Measurements from ENCODE around the gene THBD. TPM values are rescaled to one million over a fixed set of nuclear protein-coding genes. Genes with fewer than 3 reads are reported as not detected.

THBD gene
- total RNA-seq, 1 donor from 2014 or later: not detected

DNA sequence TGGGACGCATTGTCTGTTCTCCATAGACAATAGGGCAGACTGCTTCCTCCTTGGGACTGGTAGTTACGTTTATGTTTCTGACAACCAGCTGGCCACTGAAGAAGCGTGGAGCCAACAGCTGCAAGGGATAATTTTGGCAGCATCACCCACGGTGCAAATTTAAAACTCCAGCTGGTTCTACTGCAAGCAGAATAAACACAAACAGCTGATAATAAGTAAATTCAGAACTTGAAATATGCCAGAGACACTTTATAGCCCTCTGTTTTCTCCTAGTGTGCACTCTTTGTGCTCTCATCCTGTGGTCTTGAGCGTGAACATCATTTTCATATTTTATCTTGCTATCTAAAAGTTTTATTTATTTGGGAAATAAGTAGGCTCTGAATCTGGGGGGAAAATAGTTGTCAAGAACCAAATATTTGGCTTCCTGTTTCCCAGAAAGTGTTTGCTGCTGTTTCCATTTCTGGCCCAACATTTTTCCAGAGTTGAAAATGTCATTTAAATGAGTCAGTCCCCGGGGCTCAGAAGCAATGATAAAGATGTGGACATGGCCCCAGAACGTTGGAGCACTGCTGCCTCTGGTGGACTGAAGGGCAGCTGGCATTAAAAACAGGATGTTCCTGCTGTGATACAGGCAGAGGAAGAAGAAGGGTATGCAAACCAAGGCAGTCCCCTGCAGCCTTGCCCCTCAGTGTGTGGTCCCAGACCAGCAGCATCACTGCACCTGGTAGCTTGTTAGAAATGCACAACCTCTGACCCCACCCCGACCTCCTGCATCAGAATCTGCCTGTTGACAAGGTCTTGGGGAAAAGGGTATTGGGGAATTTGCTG, 12.5 kb upstream of the THBD start:
- intact Hi-C loops (cut with micrococcal nuclease): no loop called here
- H3K27me3 Mint-ChIP-seq: peaks cover 18% of the 10 kb centered on the region
- H3K27ac Mint-ChIP-seq: no peak overlapping the region
- H3K4me3 Mint-ChIP-seq: no peak overlapping the region
- no peak for DNase-seq
- H3K9me3 Mint-ChIP-seq: no peaks in the 10 kb centered on the region
- H3K36me3 Mint-ChIP-seq (ENCODE audit: low read depth): no peaks in the 10 kb centered on the region
- no peaks in the 10 kb centered on the region for H3K4me1 Mint-ChIP-seq

DNA sequence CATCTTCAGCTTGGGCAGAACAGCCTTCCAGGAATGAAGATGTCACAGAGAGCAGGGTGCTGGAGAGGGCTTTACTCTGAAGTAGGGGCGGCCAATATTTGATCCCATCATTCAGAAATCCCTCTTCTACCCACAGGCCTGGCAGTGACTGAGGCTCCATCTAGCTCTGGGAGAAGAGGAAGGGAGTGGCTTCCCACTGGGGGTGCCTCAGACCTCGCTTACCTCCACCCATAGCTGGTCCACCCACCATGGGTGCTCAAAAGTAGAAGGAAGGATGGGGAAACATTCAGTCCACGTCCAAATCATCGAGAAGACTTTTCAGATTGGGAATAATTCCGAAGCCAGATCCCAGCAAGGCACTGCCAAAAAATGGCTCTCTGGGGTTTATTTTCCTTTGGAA, 11.8 kb upstream of the THBD start:
- no peaks in the 10 kb centered on the region for H3K36me3 Mint-ChIP-seq (ENCODE audit: low read depth)
- peaks cover 17% of the 10 kb centered on the region for H3K27me3 Mint-ChIP-seq
- H3K4me1 Mint-ChIP-seq: no peaks in the 10 kb centered on the region
- no peak overlapping the region for H3K4me3 Mint-ChIP-seq
- no peak for DNase-seq
- H3K27ac Mint-ChIP-seq: no peak overlapping the region
- H3K9me3 Mint-ChIP-seq: no peaks in the 10 kb centered on the region
- intact Hi-C loops (cut with micrococcal nuclease): no loop called here

DNA sequence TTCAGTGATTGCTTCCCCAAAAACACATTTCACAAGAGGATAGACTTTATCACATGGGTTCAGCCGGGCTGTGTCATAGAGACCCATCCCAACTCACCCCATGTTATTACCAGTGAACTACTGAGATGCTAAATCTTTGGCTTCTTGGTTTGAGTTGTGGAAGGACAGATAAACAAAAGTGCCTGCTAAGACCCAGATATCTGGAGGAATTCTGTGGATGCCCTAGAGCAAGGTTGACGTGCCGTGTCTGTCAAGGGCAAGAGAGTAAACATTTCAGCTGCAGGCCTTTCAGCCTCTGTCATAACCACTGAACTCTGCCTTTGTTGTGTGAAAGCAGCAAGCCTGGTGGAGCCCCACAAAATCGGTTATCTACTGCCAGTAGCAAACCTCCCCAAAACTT, 11.2 kb upstream of the THBD start:
- Mint-ChIP-seq H3K4me1 (no peaks in the 10 kb centered on the region), H3K27me3 (peaks cover 21% of the 10 kb centered on the region), H3K27ac (no peak overlapping the region), H3K36me3 (ENCODE audit: low read depth) (no peaks in the 10 kb centered on the region), H3K9me3 (no peaks in the 10 kb centered on the region), H3K4me3 (no peak overlapping the region)
- intact Hi-C loops (cut with micrococcal nuclease): no loop called here
- DNase-seq: no peak

GRCh38 chr20:23059846-23060245, 10.4 kb upstream of the THBD start:
- DNase-seq: no peak
- intact Hi-C loops (cut with micrococcal nuclease): no loop called here
- H3K36me3 Mint-ChIP-seq (ENCODE audit: low read depth): no peaks in the 10 kb centered on the region
- no peak overlapping the region for H3K4me3 Mint-ChIP-seq
- no peak overlapping the region for H3K27ac Mint-ChIP-seq
- H3K9me3 Mint-ChIP-seq: no peaks in the 10 kb centered on the region
- H3K4me1 Mint-ChIP-seq: no peaks in the 10 kb centered on the region
- H3K27me3 Mint-ChIP-seq: peaks cover 21% of the 10 kb centered on the region

- intact Hi-C loops (cut with micrococcal nuclease): no loop called here
- Mint-ChIP-seq H3K36me3 (ENCODE audit: low read depth) (no peaks in the 10 kb centered on the region), H3K4me1 (no peaks in the 10 kb centered on the region), H3K27ac (no peak overlapping the region), H3K4me3 (no peak overlapping the region), H3K27me3 (peaks cover 23% of the 10 kb centered on the region), H3K9me3 (no peaks in the 10 kb centered on the region)
- no peak for DNase-seq
Observed at GRCh38 chr20:23059001-23059400, 9.5 kb upstream of the THBD start.

GRCh38 chr20:23058240-23058639, 8.8 kb upstream of the THBD start:
- Mint-ChIP-seq H3K27ac (no peak overlapping the region), H3K4me1 (no peaks in the 10 kb centered on the region), H3K36me3 (ENCODE audit: low read depth) (no peaks in the 10 kb centered on the region), H3K4me3 (no peak overlapping the region), H3K9me3 (no peaks in the 10 kb centered on the region), H3K27me3 (peaks cover 28% of the 10 kb centered on the region)
- intact Hi-C loops (cut with micrococcal nuclease): no loop called here
- no peak for DNase-seq

- no peak overlapping the region for H3K4me3 Mint-ChIP-seq
- DNase-seq: no peak
- intact Hi-C loops (cut with micrococcal nuclease): no loop called here
- H3K36me3 Mint-ChIP-seq (ENCODE audit: low read depth): no peaks in the 10 kb centered on the region
- H3K4me1 Mint-ChIP-seq: peaks cover 4% of the 10 kb centered on the region
- peaks cover 56% of the 10 kb centered on the region for H3K27me3 Mint-ChIP-seq
- H3K9me3 Mint-ChIP-seq: no peaks in the 10 kb centered on the region
- H3K27ac Mint-ChIP-seq: no peak overlapping the region
Observed at GRCh38 chr20:23052904-23053303, 3.4 kb upstream of the THBD start.

DNA sequence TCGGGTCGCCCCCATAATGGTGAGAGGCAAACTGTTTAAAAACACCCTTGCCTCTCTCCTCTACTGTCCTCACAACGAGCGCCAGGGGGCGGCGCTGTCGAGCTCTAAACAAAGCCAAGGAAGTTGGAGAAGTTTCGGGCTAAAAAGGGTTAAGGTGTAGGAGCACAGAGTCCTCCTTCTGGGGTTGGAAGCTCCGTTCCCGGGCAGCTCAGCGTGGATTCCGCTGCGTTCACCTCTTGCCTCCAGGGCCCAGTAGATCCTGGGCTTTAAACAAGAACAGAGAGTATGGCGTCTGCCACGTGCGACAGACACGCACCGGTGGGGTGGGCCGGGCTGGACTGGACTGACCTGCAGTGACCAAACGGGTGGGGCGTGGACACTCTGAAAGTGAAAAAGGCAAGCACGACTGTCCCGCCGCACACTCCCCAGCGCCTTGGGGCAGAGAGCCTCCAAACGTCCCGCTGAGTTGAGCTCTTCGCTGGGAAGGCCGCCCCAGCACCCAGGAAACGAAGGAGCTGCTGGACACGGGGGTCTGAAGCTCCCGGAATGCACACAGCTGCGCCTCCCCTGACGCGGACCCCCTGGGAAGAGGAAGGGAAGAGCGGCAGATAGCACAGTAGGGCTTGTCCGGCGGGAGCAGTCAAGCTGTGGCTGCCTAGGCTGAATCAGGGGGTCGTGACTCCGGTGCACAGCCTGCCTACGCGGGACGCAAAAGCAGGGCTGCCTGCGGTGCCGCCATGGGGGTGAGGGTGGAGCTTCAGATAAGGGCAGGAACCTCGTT, 1.6 kb upstream of the THBD start:
- Mint-ChIP-seq H3K36me3 (ENCODE audit: low read depth) (no peaks in the 10 kb centered on the region), H3K27ac (no peak overlapping the region), H3K4me1 (peaks cover 4% of the 10 kb centered on the region), H3K9me3 (no peaks in the 10 kb centered on the region), H3K4me3 (no peak overlapping the region), H3K27me3 (peaks cover 62% of the 10 kb centered on the region)
- peak; percentile 83 for DNase-seq
- intact Hi-C loops (cut with micrococcal nuclease): loop anchor here (2.0 kb wide), 1 partner anchor 184 kb away; no protein-coding TSS in a partner anchor

DNA sequence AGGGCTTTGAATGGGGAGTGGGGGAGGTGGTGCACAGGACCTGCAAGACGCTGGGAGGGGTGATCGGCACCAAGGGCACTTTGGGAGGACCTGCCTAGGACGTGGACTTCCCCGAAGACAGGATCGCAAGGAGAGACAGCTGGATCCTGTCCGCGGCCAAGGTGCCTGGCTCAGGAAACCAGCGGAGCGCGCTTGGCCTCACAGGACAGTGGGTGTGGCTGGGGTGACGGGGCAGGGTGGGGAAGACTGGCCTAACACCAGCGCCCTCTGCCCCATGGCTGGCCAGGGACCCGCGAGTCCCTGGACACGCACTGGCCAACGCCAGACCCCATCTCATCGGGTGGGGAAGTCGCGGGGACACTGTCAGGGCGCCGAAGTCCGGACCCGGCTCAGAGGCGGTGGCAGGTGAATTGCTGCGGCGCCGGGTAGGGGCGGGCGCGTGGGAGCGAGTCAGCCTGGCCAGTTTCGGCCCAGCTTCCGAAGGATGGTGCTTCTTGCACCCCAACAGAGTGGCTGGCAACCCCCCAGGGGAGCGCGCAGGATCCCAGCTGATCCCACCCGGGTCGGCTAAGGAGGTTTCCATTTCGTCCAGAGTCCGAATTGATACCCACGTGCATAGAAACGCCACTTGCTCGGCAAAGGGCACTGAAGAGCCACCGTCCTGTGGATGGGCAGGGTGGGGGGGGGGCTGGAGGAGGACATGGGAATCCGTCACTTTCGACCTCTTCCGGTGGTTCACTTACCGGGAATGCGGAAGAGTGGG, 785 bp upstream of the THBD start:
- Mint-ChIP-seq H3K27me3 (peaks cover 61% of the 10 kb centered on the region), H3K4me1 (peaks cover 4% of the 10 kb centered on the region), H3K4me3 (peak overlapping the region; percentile 53), H3K36me3 (ENCODE audit: low read depth) (no peaks in the 10 kb centered on the region), H3K9me3 (no peaks in the 10 kb centered on the region), H3K27ac (no peak overlapping the region)
- intact Hi-C loops (cut with micrococcal nuclease): loop anchor here (2.0 kb wide), 1 partner anchor 185 kb away; no protein-coding TSS in a partner anchor
- DNase-seq: no peak

GRCh38 chr20:23048283-23049200, 930 bp downstream of the THBD start:
- peaks cover 68% of the 10 kb centered on the region for H3K27me3 Mint-ChIP-seq

DNA sequence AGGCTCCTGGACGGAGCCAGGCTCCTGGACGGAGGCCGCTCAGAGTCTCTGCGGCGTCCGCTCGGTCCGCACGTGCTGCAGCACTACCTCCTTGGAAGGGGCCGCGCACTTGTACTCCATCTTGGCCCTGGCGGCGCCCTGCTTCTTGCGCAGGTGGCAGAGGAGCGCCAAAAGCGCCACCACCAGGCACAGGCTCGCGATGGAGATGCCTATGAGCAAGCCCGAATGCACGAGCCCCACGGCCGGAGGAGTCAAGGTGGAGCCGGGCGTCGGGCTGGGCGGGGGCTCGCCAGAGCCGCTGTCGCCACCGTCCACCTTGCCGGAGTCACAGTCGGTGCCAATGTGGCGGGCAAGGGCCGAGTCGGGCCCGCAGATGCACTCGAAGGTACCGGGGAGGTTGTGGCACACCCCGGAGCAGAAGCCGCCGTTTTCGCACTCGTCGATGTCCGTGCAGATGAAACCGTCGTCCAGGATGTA, 1.7 kb downstream of the THBD start:
- DNase-seq: peak; percentile 55
- peaks cover 4% of the 10 kb centered on the region for H3K4me1 Mint-ChIP-seq
- no peak overlapping the region for H3K4me3 Mint-ChIP-seq
- H3K27me3 Mint-ChIP-seq: peaks cover 64% of the 10 kb centered on the region
- no peak overlapping the region for H3K27ac Mint-ChIP-seq
- intact Hi-C loops (cut with micrococcal nuclease): no loop called here
- no peaks in the 10 kb centered on the region for H3K9me3 Mint-ChIP-seq
- no peaks in the 10 kb centered on the region for H3K36me3 Mint-ChIP-seq (ENCODE audit: low read depth)

More at GRCh38 chr20:23048283-23049200, 930 bp downstream of the THBD start:
- DNase-seq: peak; percentile 85
- H3K4me1 Mint-ChIP-seq: peaks cover 4% of the 10 kb centered on the region
- no peaks in the 10 kb centered on the region for H3K9me3 Mint-ChIP-seq
- H3K27ac Mint-ChIP-seq: no peak overlapping the region
- H3K4me3 Mint-ChIP-seq: peak overlapping the region; percentile 53
- intact Hi-C loops (cut with micrococcal nuclease): no loop called here
- no peaks in the 10 kb centered on the region for H3K36me3 Mint-ChIP-seq (ENCODE audit: low read depth)

DNA sequence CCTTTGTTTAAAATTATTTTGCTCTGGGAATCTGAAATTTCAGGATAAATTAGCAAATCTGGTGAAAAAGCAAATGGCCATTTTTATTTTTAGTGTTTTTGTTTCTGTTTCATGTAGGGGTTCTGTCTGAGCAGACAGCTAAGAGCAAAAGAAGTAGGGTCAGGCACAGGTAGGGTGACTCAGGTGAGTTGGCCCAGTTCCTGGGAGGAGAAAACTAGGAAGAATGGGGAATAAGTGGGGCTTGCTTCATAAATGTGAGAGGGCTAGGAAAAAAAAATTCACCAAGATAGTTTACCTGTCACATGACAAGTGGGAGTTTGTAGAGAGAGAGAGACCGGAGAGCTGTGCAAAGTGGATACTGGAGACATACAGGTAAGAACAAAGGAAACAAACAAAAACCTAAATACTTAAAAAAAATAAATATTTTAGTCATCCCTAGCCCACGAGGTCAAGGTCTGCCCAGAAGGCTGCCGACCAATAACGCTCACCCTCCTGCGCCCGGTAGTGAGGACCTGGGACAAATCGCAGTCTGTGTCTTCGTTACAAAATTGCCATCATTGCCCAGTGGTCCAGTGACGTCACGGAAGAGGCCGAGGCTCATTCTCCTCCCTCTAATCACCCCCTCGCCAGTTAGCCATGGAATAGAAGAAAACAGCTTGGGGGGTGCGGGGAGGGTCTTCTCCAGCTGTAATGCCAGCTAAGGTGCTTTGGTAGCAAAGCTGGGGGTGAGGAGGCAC, 2.3 kb downstream of the THBD start:
- Mint-ChIP-seq H3K27me3 (peaks cover 58% of the 10 kb centered on the region), H3K4me1 (peaks cover 4% of the 10 kb centered on the region), H3K27ac (no peak overlapping the region), H3K36me3 (ENCODE audit: low read depth) (no peaks in the 10 kb centered on the region), H3K9me3 (no peaks in the 10 kb centered on the region), H3K4me3 (no peak overlapping the region)
- no peak for DNase-seq
- intact Hi-C loops (cut with micrococcal nuclease): no loop called here

Measured in activated CD4-positive, alpha-beta T cell treated with anti-CD3 and anti-CD28 coated beads, Interleukin-2, amount 10 ng/mL, durations not matched to agents 24 days and 14 days (primary cell).